ENCODE results near the gene BEST4.
"Not testable (repeated sequence)": the region's sequence is repeated elsewhere in the genome, so short reads cannot be mapped to it uniquely, and the experiment has no call there.

BEST4 gene

GRCh38 chr1:44829506-44830384 is 41.8 kb upstream of the BEST4 start:
- TF ChIP-seq CTCF (IDR thresholded peaks at IDR 0.05; ENCODE audit: low read length, missing control alignments) = no peak
- no peak overlapping the region for H3K4me3 ChIP-seq (replicated peaks; ENCODE audit: low read depth, low read length)

GRCh38 chr1:44828841-44829440 is 41.0 kb upstream of the BEST4 start:
- H3K4me3 ChIP-seq (replicated peaks; ENCODE audit: low read depth, low read length) = no peak overlapping the region
- DNase-seq (ENCODE audit: low read depth) = no peak
- TF ChIP-seq CTCF (IDR thresholded peaks at IDR 0.05; ENCODE audit: low read length, missing control alignments) = no peak

More at GRCh38 chr1:44829506-44830384, 41.8 kb upstream of the BEST4 start:
- no peak for DNase-seq (ENCODE audit: low read depth)

GRCh38 chr1:44828003-44828651 is 40.2 kb upstream of the BEST4 start:
- no peak for DNase-seq (ENCODE audit: low read depth)
- TF ChIP-seq CTCF (IDR thresholded peaks at IDR 0.05; ENCODE audit: low read length, missing control alignments) = no peak
- H3K4me3 ChIP-seq (replicated peaks; ENCODE audit: low read depth, low read length) = no peak overlapping the region

GRCh38 chr1:44827197-44828002 is 39.4 kb upstream of the BEST4 start:
- no peak for TF ChIP-seq CTCF (IDR thresholded peaks at IDR 0.05; ENCODE audit: low read length, missing control alignments)
- no peak overlapping the region for H3K4me3 ChIP-seq (replicated peaks; ENCODE audit: low read depth, low read length)
- DNase-seq (ENCODE audit: low read depth) = no peak

- TF ChIP-seq CTCF (IDR thresholded peaks at IDR 0.05; ENCODE audit: low read length, missing control alignments) = no peak
- peak; percentile 56 for DNase-seq (ENCODE audit: low read depth)
- H3K4me3 ChIP-seq (replicated peaks; ENCODE audit: low read depth, low read length) = no peak overlapping the region
These were observed 38.6 kb upstream of the BEST4 start for GRCh38 chr1:44826375-44827196.

GRCh38 chr1:44824392-44824791 is 36.4 kb upstream of the BEST4 start:
- DNase-seq (ENCODE audit: low read depth) = not testable (repeated sequence)

More at GRCh38 chr1:44824392-44824791, 36.4 kb upstream of the BEST4 start:
- not testable (repeated sequence) for H3K4me3 ChIP-seq (replicated peaks; ENCODE audit: low read depth, low read length)
